Hepatic stellate cell (primary cell): Measurements from ENCODE around the gene MTCL3.
"Not testable (repeated sequence)": the region's sequence is repeated elsewhere in the genome, so short reads cannot be mapped to it uniquely, and the experiment has no call there.

Experiments
- DNase-seq: peaks from one replicate; pipeline ENCODE4 v3.0.0; 2011; ENCODE audit warnings: low spot score

The MTCL3 gene

DNA sequence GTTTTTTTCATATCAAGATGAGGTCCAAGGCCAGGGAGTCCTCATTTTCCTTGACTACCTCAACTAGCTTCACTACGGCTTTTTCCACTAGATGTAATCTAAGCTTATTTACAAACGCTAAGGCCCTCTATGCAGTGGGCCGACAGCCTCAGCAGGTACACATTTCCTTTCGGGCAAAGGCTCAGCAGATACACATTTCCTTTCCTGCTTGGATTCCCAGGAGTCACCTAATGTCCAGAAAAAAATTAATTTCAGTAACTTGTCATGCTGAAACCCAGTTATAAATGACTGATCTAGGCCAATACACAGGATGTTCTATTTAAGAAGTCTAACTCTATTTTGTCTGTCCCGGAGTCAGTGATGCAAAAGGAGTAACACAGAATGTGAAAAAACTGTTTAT lies 52.7 kb downstream of the MTCL3 start:
- no peak for DNase-seq

DNA sequence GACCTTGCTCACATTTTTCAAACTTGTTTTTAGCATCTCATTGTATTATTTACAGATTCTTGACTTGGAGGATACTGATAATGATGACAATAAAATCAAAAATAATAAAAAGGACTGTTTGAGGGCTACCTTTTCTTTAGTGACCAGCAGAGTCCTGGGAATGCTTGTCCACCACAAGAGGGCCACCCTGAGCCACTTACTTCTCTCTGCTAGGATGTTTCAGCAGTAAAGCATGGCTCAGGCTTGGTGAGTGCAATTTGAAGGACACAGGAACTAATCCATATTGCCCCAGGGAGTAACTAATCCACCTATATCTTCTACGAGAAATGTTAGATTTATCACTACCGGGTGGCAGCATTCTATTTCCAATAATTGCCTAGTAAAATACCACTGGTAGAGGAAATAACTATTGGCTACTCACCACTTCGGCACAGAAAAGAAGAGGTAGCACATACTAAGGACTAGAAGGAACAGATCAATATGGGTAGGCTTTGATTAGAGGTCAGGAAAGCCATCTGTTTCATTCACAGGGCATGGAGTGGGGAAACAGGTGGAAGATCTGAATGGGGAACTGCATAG lies 54.2 kb downstream of the MTCL3 start:
- DNase-seq, result peak; percentile 60

DNA sequence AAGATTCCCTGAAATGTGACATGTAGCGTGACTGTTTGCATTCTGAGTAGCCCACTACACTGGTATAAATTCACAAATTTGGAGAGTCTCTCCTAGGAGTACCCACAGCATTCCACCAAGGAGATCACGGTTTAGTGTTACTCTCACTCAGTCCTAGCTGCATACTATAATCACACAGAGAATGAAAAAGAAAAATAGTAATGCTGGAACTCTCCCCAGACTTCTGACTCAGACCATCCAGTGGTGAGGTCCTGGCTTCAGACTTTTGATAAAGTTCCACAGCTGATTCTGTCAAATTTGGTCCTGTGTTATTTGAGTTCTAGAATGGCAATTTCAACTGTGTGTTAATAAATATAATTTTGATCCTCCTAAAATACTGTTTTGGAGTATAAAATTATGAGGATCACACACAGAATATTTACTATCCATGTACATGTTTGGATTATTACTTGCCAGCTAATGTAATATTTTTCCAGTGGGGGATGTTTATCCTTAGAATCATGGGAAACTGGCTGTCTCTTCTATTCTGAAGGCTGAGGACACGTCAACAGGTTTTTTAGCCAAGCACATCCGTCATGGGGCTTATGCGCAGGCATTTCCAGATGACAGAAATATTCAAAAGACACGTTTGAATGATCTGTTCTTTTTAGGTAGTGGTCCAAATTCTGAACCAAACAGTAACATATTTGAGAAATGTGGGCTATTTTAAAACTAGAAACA lies 54.8 kb downstream of the MTCL3 start:
- peak; percentile 70 for DNase-seq

DNA sequence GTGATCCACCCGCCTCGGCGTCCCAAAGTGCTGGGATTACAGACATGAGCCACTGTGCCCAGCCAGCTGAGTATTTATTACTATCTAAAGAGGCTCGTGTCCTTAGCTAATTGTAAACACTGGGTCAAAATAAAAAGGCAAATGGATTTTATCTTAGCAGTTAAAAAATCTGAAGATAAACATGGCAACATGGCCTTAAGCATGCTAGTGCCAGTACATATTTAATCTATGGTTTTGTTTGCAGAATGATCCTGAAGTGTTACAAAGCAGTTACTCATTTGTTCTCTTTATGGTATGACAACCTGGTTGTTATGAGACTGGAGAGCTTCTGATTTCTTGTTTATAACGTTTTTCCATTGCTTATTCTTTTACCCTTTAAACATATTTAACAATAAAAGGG lies 56.1 kb downstream of the MTCL3 start:
- no peak for DNase-seq

DNA sequence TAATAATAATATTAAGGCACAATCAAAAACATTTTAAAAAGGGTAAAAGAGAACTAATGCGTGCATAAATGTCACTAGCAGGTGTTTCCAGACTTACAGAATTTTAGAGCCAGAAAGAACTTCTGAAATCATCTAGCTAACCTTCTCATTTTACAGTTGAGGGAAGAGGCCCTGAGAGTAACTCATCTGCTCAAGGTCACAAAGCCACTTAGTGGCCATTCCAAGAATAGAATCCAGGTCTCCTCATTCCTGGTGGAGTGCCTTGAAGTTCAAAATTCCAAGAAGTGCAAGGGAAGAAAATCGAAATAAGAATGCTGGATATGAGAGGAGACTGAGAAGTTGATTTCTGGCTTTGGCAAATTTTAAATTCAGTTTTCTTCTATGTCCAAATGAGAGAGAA lies 56.8 kb downstream of the MTCL3 start:
- DNase-seq, result no peak

DNA sequence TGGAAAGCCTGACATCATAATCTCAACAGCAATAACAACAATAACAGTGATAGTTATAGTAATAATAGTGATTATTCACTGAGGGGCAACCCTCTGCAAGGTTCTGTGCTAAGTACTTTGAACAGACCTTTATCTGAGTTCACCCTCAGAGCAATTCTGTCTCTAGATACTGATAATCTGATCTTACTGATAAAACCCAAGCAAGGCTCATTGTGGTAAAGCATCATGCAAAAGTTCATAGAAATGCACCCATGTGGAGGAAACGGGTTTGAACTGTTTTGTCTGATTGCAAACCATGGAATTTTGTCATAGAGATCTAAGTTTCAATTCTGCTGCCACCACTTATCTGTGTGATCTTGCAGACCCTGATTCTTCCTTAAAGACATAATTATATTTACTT lies 58.7 kb downstream of the MTCL3 start:
- DNase-seq, result no peak

DNA sequence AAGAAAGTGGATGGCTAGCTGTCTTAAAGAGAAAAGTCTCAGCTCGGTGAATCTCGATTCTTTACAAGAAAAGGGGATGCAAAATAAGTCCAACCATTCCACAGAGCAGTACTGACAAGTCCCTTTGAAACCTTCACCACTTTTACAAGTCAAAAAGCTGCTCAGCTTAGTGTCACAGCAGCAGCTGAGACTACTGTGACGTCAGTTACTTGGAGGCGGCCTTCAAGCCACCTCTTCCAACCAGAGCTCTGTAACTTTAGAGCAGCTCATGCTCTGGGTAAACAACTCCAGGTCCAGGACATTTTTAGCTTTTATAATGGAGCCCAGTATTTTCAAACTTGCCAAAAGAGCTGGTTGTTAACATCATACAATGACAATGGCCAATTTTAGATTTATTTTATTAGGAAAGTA lies 59.9 kb downstream of the MTCL3 start, which contains the start of gene KIAA0408:
Gene KIAA0408 (minus strand): TSS at position 159 of the 411 bp plus-strand sequence. CDS start 5,408 bp downstream, outside the sequence.
- no peak for DNase-seq

DNA sequence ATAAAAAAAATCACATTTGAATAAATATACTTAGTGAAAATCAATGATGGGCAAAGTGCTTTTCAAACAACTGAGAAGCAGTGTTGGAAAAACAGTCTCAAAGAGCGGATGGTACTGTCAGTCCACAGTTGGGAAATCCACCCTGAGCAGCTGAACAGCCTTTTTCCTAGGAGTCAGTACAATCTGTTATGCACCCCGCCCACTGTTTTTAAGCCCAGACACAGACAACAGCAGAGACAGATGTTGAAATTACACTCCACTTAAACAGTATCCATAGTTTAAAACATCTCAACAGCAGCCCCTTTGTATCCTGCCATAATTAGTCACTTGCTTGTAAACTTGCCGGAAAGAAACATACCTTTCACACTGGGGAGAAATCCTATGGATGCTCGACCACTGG lies 60.3 kb downstream of the MTCL3 start:
- no peak for DNase-seq

DNA sequence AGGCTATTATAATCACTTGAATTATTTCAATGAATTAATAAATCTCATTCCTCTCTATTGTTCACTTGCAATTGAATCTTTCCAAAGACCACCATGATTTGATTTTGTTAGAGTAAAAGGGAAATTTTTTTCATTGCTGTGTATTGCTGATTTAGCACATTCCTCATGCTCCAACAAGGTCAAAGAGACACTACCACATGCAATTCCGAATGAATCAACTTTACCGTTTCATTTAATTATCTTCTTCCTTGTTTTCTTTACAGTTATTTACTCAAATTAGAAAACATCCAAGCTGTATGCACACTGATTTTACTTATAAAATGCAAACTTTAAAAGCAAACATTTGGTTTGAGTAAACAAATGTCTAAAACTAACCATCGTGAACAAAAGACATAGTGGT lies 60.9 kb downstream of the MTCL3 start:
- DNase-seq, result no peak

DNA sequence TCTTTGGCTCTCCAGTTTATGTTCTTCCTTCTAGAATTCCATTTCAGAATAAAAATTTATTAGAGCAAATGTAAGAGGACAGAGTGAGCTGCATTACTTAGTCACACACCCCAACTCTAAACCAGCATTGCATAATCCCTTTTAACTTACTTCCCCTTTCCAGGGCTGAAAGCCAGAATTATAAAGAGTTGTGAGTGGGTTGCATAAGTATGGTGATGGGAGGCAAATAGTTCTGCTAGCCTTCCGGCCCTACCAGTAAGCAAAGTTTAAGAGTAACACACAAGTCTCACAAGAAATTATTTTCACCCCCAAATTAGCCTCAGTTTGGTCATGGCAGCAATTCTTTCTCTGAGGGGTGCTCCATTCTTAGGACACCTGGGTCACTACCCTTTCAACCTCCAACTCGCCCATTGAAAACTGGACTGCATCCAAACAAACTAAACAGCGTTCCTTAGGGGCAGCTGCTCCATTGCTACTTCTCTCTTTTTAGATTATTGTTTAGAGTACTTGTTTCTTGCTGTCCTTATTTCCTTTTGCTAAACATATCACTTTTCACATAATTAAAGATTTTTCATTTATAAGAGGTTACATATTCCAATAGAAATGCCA lies 61.6 kb downstream of the MTCL3 start:
- no peak for DNase-seq

DNA sequence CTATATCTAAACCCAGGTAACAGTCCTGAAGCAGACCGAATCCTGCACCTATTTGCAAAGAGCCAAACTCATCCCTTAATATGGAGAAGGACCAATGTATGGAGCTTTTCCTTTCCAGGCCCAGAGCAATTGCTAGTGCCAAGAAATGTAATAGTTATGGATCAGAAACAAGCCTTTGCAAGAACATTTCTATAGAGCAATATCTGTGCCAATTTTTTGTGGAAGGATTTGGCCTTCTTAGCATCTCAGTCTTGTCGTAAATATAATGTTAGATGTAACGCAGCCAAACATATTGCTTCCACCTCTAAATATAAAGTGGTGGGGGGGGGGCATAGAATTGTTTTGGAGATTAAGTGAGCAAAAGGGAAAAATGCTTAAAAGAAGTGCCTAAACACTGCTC lies 62.7 kb downstream of the MTCL3 start:
- DNase-seq, result no peak

DNA sequence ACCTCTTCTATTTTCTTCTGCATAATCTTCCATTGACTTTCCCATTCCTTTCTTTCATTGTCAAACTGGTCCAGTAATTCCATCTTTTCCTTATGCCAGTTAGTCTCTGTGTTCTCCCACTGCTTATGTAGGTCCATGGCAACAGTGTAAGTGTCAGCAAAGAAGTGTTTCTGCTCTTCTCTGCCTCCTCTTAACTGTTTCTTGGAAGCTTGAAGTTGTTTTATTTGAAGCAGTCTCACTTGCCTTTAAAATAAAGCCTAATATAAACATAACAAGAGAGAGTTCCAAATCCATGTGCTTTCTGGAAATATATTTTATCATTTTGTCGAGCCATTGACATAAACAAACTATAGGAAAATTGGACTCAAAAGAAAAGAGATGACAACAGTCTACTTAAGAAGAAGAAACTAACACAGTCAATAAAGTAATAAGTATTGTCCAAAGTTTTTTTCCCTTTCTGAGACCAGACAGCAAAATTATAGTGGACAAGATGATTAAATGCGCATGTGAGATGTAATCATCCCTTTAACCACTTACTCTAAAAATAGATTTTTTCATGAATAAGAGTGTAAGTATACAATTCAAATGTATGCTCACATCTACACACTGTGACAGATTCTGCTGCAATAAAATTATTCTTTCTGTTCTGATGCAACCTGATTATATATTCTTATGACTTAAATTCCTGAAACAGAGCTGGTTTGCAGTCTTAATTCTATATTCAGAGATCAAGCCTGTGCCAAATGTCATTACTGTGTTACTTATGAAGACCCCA lies 65.1 kb downstream of the MTCL3 start:
- DNase-seq, result no peak

DNA sequence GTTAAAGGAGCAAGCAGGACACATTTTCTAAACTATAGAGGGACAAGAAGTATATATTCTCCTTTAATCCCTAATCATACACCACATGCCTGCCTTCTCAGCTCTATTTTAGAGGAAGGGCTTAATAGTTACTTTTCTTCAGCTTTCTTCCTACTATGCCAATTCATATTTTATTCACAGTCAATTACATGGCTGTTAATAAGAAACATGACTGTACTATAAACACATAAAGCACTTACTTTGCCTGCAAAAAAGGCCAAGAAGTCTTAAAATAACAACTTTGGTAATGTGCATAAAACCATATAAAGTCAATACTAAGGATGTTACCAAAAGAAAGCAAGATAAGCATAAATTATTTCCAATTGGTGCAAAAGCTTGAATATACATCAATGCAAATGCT lies 66.3 kb downstream of the MTCL3 start:
- no peak for DNase-seq

DNA sequence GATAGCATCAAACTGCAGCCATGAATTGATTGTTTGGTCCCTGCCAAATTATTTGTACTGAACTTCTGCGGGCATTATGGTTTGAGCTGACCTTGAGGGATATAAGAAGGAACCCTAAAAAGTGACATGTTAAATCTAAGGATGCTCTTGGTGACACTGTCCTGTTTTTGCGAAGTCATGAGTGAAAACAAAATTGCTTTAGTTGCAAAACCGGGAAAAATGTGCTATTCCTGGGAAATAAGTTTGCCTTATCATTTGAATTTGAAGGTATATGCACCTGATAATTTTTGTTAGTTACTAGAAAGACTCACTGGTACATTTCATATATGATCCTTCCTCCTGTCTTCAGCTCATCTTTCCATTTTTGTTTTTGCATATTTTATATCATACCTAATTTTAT lies 67.7 kb downstream of the MTCL3 start:
- no peak for DNase-seq

DNA sequence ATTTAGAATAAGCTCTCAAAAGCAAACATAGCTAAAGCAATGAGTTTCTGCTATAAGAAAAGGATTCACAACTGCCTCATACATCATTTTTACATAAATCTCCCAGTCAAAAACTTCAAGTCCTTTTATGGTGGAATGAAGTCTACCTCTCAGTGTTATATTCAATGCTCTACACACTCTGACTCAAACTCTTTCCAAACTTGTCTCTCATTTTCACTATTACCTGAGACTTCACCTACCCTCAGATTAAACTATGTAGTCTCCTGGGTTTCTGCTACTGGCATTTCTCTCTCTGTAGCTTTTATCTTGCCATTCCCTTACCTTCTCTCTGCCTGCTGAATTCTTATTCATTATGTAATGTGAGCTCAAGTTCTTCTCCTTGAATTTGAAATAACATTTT lies 71.4 kb downstream of the MTCL3 start:
- DNase-seq, result no peak

DNA sequence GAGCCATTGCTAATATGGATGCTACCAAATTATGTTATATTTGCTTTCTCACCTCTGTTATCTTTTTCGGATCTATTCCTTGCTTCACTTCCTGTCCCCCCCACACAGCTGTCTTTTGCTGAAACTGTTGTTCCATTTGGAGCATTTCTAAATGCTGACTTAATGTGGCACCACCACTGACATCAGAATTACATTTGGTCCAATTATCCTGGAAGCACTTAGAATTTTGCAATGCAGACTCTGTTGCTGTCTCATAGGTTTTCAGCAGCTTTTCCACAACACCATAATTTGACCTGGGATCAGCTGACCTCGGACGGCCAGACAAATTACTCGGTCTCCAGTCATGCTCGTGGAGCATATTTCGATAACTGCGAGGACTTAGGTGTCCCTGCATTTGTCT lies 72.8 kb downstream of the MTCL3 start:
- DNase-seq, result no peak

DNA sequence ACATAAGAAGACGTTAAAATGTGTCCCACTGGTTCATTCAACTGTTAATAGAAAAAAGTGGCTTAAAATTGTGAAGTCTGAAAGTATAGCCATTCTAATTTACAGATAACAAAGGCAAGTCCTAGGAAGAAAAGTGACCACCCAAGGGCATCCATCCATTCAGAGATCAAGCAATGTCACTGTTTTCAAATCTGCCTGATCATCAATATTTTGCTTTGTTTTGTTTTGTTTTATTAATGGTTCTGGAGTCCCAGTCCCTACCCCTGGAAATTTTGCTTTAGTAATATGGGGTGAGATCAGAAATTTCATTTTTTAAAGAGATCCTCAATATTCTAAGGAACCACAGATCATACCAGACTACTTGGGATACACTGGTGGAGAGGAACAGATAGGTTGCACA lies 77.3 kb downstream of the MTCL3 start:
- DNase-seq, result no peak

DNA sequence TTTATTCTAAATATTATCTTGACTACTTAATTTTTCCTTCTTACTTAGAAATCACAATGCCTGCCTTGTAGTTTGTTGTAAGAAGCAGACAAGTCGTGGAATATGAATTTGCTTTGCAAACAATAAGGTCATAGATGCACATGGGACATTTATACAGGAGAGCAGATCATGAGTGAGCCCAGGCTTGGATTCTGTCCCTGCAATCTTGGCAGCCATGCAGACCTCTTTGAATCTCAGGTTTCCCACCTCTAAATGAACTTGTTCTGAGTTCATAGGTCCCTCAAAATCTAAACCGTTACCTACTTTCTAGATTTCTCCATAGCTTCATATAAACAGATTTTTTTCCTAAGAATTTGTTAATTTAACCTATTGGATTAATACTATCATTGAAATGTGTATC lies 79.4 kb downstream of the MTCL3 start:
- DNase-seq, result no peak

DNA sequence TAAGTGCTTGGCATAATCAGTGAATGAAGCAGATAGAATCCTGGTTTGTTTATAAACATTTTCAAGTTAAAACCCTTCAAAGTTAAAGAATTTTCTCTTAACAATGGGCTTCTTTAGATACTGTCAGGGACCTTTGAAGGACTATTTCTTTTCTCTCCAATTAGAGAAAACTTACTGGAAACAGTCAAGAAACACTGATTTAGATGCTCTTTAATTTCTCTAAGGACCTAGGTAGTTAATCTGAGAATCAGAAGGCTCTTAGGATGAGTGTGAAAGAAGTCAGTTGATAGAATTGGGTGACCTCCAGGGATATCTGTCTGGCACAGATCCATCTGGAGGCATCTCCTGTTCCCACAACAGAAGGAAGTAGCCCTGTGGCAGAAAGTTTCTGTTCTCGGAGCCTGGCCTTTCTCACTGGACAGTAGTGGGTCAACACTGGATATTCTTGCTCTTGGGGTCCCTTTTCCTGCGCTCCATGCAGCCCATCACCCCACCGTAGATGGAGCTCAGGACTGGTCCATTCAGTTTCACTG lies 82.5 kb downstream of the MTCL3 start:
- DNase-seq, result no peak

DNA sequence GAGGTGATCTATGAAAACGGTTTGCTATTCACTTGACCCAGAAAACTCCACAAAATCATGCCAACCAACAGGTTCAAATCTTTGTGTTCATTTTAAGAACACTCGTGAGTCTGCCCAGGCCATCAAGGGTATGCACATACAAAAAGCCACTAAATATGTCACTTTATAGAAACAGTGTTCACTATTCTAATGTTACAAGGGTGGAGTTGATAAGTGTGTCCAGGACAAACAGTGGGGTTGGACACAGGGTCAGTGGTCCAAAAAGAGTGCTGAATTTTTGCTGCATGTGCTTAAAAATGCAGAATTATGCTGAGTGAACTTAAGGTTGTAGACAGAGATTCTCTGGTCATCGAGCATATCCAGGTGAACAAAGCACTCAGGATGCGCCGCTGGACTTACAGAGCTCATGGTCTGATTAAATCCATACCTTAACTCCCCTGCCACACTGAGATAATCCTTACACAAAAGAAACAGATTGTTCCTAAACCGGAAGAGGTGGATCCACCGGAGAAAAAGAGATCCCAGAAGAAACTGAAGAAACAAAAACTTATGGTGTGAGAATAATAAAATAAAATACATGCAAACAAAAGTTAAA lies 83.4 kb downstream of the MTCL3 start:
- no peak for DNase-seq

DNA sequence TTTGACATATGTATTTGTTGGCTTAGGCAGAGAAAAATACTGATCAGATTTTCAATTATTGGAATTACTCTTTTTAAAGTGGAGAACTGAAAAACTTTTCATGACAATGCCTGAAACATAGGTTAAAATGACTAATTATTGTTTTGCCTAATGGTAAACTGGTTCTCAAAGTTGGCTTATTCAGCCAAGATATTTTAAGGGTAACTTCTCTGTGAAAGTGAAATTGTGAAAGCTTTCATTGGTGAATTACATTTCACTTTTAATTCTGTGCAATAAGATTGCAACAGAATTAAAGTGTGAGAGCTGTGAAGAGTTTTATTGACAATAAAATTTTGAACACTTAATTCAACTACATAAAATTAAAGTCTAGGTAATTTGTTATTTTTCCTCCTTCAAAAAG lies 84.5 kb downstream of the MTCL3 start:
- DNase-seq, result no peak

DNA sequence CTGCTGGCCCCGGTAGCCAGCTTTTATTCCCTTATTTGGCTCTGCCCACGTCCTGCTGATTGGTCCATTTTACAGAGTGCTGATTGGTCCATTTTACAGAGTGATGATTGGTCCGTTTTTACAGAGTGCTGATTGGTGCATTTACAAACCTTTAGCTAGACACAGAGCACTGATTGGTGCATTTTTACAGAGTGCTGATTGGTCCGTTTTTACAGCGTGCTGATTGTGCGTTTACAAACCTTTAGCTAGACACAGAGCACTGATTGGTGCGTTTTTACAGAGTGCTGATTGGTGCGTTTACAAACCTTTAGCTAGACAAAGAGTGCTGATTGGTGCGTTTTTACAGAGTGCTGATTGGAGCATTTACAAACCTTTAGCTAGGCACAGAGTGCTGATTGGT lies 90.6 kb downstream of the MTCL3 start:
- not testable (repeated sequence) for DNase-seq
